SK-N-SH treated with all-trans-retinoic acid at 6 μM for 48 hours (cell line): ENCODE data around the gene KLHL29.

ENCODE experiments used
- BACH2 ChIP-seq: fragments of 250-450 bp; sonication (Bioruptor Pico); IDR thresholded peaks from 2 replicates; pipeline ENCODE4 v1.9.0; 2021; ENCODE audit warnings: mild to moderate bottlenecking, borderline replicate concordance
- GLIS3 ChIP-seq: fragments of 250-450 bp; sonication (Bioruptor Pico); IDR thresholded peaks from 2 replicates; pipeline ENCODE4 v1.5.0; 2020; ENCODE audit warnings: mild to moderate bottlenecking, moderate library complexity
- OSR1 ChIP-seq: fragments of 250-450 bp; sonication (Bioruptor Pico); IDR thresholded peaks from 2 replicates; pipeline ENCODE4 v1.8.0; 2022; ENCODE audit warnings: moderate library complexity, mild to moderate bottlenecking, inconsistent platforms
- PPARA ChIP-seq: fragments of 250-450 bp; sonication (Bioruptor Pico); IDR thresholded peaks from 2 replicates; pipeline ENCODE4 v1.5.0; 2020; ENCODE audit warnings: mild to moderate bottlenecking, borderline replicate concordance
- ZC3H10 ChIP-seq: fragments of 250-450 bp; sonication (Bioruptor Pico); IDR thresholded peaks from 2 replicates; pipeline ENCODE4 v1.5.1; 2021; ENCODE audit warnings: mild to moderate bottlenecking, moderate library complexity
- ZFP3 ChIP-seq: fragments of 250-450 bp; sonication (Bioruptor Pico); IDR thresholded peaks from 2 replicates; pipeline ENCODE4 v1.5.0; 2020; ENCODE audit warnings: mild to moderate bottlenecking, moderate library complexity
- ZFP30 ChIP-seq: fragments of 450-650 bp; formaldehyde crosslinking; IDR thresholded peaks from 2 replicates; pipeline ENCODE4 v1.5.0; 2022; ENCODE audit warnings: mild to moderate bottlenecking, moderate library complexity
- TF ChIP-seq, protein P1 (sequence below): fragments of 250-450 bp; sonication (Bioruptor Pico); IDR thresholded peaks from 2 replicates; pipeline ENCODE4 v1.8.0; 2020; ENCODE audit warnings: mild to moderate bottlenecking, moderate library complexity, borderline replicate concordance
- TF ChIP-seq, protein P2 (sequence below): fragments of 250-450 bp; sonication (Bioruptor Pico); IDR thresholded peaks from 2 replicates; pipeline ENCODE4 v1.8.0; 2021; ENCODE audit warnings: low read depth, mild to moderate bottlenecking, moderate library complexity, borderline replicate concordance

DNA sequence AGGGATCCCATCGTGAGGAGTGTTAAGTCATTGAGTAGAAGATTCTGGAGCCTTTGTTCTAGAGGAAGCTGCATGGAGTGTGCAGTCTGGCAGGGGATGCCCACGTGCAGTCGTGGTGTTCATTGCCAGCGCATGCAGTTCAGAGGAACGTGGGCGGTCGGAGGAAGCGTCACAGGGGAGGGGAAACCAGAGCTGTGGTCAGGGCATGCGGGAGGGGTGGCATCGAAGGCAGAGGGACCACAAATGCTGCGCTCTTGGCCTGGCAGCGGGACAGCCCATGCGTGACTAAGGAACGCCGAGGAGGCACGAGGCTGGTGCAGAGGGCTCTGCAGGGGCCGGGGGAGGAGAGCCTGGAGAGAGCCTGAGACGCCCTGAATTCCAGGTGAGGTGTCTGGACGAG, 141.1 kb downstream of the KLHL29 start:
- TF ChIP-seq OSR1 (CRISPR knock-in tag) (no peak), BACH2 (no peak), PPARA (CRISPR knock-in tag) (no peak), ZFP30 (CRISPR knock-in tag) (no peak), ZFP3 (CRISPR knock-in tag) (no peak), GLIS3 (CRISPR knock-in tag) (no peak), ZC3H10 (CRISPR knock-in tag) (no peak)
- TF ChIP-seq, protein P1, sequence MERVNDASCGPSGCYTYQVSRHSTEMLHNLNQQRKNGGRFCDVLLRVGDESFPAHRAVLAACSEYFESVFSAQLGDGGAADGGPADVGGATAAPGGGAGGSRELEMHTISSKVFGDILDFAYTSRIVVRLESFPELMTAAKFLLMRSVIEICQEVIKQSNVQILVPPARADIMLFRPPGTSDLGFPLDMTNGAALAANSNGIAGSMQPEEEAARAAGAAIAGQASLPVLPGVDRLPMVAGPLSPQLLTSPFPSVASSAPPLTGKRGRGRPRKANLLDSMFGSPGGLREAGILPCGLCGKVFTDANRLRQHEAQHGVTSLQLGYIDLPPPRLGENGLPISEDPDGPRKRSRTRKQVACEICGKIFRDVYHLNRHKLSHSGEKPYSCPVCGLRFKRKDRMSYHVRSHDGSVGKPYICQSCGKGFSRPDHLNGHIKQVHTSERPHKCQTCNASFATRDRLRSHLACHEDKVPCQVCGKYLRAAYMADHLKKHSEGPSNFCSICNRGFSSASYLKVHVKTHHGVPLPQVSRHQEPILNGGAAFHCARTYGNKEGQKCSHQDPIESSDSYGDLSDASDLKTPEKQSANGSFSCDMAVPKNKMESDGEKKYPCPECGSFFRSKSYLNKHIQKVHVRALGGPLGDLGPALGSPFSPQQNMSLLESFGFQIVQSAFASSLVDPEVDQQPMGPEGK (CRISPR knock-in tag), result no peak
- TF ChIP-seq, protein P2, sequence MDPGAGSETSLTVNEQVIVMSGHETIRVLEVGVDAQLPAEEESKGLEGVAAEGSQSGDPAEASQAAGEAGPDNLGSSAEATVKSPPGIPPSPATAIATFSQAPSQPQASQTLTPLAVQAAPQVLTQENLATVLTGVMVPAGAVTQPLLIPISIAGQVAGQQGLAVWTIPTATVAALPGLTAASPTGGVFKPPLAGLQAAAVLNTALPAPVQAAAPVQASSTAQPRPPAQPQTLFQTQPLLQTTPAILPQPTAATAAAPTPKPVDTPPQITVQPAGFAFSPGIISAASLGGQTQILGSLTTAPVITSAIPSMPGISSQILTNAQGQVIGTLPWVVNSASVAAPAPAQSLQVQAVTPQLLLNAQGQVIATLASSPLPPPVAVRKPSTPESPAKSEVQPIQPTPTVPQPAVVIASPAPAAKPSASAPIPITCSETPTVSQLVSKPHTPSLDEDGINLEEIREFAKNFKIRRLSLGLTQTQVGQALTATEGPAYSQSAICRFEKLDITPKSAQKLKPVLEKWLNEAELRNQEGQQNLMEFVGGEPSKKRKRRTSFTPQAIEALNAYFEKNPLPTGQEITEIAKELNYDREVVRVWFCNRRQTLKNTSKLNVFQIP, result no peak
